Measurements from ENCODE around the gene IL15RA. TPM values are rescaled to one million over a fixed set of nuclear protein-coding genes. Genes with fewer than 3 reads are reported as not detected.

The IL15RA gene
- total and polyA plus RNA-seq, 2 of the 8 experiments (the other 6 are each of a cell fraction or from before 2014, with no cell fraction given): 1.3 to 1.4 TPM

- TF ChIP-seq SRF (IDR thresholded peaks at IDR 0.05; ENCODE audit: low read depth, low read length) (no peak), EP300 (IDR thresholded peaks at IDR 0.05; ENCODE audit: borderline replicate concordance in 1 of 2, low read depth in 2 of 2, low read length in 2 of 2) (no peak), TAF7 (optimal IDR thresholded peaks at IDR 0.05; ENCODE audit: borderline replicate concordance, low read depth, low read length) (no peak), SP4 (IDR thresholded peaks at IDR 0.05; ENCODE audit: low read length) (no peak)
Observed at GRCh38 chr10:5915451-5915850, 61.9 kb downstream of the IL15RA start (continued).
